ENCODE measurements around the gene LRRTM1. TPM values are rescaled to one million over a fixed set of nuclear protein-coding genes. Genes with fewer than 3 reads are reported as not detected.

The LRRTM1 gene, protein sequence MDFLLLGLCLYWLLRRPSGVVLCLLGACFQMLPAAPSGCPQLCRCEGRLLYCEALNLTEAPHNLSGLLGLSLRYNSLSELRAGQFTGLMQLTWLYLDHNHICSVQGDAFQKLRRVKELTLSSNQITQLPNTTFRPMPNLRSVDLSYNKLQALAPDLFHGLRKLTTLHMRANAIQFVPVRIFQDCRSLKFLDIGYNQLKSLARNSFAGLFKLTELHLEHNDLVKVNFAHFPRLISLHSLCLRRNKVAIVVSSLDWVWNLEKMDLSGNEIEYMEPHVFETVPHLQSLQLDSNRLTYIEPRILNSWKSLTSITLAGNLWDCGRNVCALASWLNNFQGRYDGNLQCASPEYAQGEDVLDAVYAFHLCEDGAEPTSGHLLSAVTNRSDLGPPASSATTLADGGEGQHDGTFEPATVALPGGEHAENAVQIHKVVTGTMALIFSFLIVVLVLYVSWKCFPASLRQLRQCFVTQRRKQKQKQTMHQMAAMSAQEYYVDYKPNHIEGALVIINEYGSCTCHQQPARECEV
- not detected in 5 replicates for total RNA-seq (2022; extraction: Qiagen RNA extraction)

DNA sequence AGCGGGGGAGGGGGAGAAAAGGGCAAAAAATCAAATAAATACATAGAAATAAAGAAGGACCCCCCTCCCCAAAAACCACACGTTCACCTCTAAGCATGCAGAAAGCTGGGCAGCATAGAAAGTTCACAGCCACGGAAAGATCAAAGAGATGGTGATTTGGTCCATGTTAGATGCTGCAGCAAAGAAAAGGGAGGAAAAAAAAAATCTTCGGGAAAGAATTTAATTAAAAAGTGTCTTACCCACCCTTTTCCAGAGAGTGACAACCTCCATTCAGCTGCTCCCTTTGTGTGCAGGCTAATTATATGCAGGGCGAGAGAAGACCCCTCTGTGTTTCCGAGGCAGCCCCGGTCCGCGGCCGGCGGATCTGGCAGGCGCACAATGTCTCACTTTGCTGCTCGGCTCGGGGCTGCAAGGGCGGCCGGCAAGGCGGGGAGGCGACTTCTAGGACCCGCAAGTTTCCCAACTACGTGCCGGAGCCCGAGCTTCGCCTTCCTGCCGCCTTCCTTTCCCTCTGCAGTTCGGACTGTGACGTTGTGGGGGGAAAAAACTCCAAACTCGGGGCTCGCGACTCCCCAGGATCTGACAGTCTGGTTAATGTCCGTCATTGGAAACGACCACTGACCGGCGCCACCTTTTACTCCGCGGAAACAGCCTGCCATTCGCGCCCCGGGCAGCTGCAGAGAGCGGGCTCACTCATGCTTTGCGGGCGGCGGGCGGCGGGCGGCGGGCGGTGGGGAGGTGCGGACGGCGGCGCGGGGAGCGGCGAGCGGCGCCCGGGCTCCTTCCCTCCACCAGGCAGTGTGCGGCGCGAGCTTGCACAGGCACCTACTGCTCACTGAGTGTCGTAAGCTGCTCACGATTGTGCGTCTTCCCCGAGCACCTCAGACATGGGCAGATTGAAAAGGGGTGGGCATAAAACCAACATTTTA lies at the start of gene LRRTM1:
LRRTM1 (minus strand) TSS at position 844 of the 929 bp plus-strand sequence. CDS start 933 bp downstream, outside the sequence.

Measured in A549 treated with AZD2906 at 1 μM for 4 hours (cell line).